Vagina (tissue), 2 donors: ENCODE results near the gene SRGAP3.
"Not testable (repeated sequence)": the region's sequence is repeated elsewhere in the genome, so short reads cannot be mapped to it uniquely, and the experiment has no call there.

Experiments
- POLR2A ChIP-seq, 2 donors: fragments of 450-650 bp; IDR thresholded peaks; one replicate each; pipeline ENCODE4 v1.6.1; 2017; ENCODE audit warnings: antibody characterized with exemption in 2 of 2, mild to moderate bottlenecking in 2 of 2, moderate library complexity in 2 of 2
- TF ChIP-seq, protein P1 (sequence below), 3 experiments: fragments of 450-650 bp in 2 of 3; fragments of 200-600 bp in 1 of 3; sonication (generic) in 1 of 3; IDR thresholded peaks; one replicate each; pipeline ENCODE4 v1.5.1; 2017 to 2019; ENCODE audit warnings: antibody characterized with exemption in 3 of 3, mild to moderate bottlenecking in 2 of 3, moderate library complexity in 2 of 3

DNA sequence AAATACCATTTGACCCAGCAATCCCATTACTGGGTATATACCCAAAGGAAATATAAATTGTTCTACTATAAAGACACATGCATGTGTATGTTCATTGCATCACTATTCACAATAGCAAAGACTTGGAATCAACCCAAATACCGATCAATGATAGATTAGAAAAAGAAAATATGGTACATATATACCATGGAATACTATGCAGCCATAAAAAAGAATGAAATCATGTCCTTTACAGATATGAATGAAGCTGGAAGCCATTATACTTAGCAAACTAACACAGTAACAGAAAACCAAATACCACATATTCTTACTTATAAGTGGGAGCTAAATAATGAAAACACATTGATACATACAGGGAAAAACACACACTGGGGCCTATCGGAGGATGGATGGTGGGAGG lies 164.0 kb downstream of the SRGAP3 start:
- TF ChIP-seq POLR2A (IDR thresholded peaks at IDR 0.05), result not testable (repeated sequence)
- TF ChIP-seq, protein P1, sequence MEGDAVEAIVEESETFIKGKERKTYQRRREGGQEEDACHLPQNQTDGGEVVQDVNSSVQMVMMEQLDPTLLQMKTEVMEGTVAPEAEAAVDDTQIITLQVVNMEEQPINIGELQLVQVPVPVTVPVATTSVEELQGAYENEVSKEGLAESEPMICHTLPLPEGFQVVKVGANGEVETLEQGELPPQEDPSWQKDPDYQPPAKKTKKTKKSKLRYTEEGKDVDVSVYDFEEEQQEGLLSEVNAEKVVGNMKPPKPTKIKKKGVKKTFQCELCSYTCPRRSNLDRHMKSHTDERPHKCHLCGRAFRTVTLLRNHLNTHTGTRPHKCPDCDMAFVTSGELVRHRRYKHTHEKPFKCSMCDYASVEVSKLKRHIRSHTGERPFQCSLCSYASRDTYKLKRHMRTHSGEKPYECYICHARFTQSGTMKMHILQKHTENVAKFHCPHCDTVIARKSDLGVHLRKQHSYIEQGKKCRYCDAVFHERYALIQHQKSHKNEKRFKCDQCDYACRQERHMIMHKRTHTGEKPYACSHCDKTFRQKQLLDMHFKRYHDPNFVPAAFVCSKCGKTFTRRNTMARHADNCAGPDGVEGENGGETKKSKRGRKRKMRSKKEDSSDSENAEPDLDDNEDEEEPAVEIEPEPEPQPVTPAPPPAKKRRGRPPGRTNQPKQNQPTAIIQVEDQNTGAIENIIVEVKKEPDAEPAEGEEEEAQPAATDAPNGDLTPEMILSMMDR (IDR thresholded peaks at IDR 0.05), result not testable (repeated sequence)
